PC-3 (cell line): ENCODE measurements around the gene SEMA3A. TPM values are rescaled to one million over a fixed set of nuclear protein-coding genes. Genes with fewer than 3 reads are reported as not detected.
"Not testable (repeated sequence)": the region's sequence is repeated elsewhere in the genome, so short reads cannot be mapped to it uniquely, and the experiment has no call there.

ENCODE experiments used
- ATAC-seq: fragments of 200-7000 bp; cut with Tn5 transposase; 2 replicates; pipeline ENCODE4 v1.9.1; 2020; ENCODE audit warnings: mild to moderate bottlenecking, moderate library complexity
- BruUV-seq: library from RNA; stranded (reverse); fragments of 400-500 nt; replicated peaks from 2 replicates; lab custom pipeline; 2021; lab: Mats Ljungman, UMichigan
- CTCF ChIA-PET: fragments of 300-600 bp; sonication (Branson Sonifier 250); formaldehyde crosslinking; loops from one replicate; lab custom pipeline; 2022; ENCODE audit warnings: antibody characterized with exemption; lab: Charles Lee
- POLR2A ChIA-PET: fragments of 300-600 bp; sonication (Branson Sonifier 250); formaldehyde crosslinking; loops from one replicate; lab custom pipeline; 2022; ENCODE audit warnings: antibody characterized with exemption; ENCODE audit not compliant: unreplicated experiment; lab: Charles Lee
- DNase-seq: peaks from one replicate; pipeline ENCODE4 v3.0.0-alpha.2; 2015
- H2AFZ ChIP-seq: fragments of 300-600 bp; sonication (generic); 2 replicates; pipeline ENCODE4 v1.6.0; 2016; ENCODE audit warnings: antibody characterized with exemption, low read length
- H3F3A ChIP-seq: fragments of 300-600 bp; sonication (generic); one replicate; pipeline ENCODE4 v1.6.0; 2017; ENCODE audit warnings: antibody characterized with exemption, low read length, control low read depth, mild to moderate bottlenecking; ENCODE audit not compliant: unreplicated experiment
- H3K27ac ChIP-seq: fragments of 300-600 bp; sonication (generic); 2 replicates; pipeline ENCODE4 v1.5.1; 2016; ENCODE audit warnings: mild to moderate bottlenecking, low read length
- H3K27me3 ChIP-seq: fragments of 300-600 bp; sonication (generic); 2 replicates; pipeline ENCODE4 v1.6.1; 2016; ENCODE audit warnings: low read length, mixed read lengths
- H3K36me3 ChIP-seq: fragments of 300-600 bp; sonication (generic); 2 replicates; pipeline ENCODE4 v1.6.1; 2016; ENCODE audit warnings: low read depth, mixed run types, low read length, mixed read lengths
- H3K4me1 ChIP-seq: fragments of 300-600 bp; sonication (generic); 2 replicates; pipeline ENCODE4 v1.5.1; 2016; ENCODE audit warnings: low read length; ENCODE audit not compliant: insufficient read depth
- H3K4me2 ChIP-seq: fragments of 300-600 bp; sonication (generic); 2 replicates; pipeline ENCODE4 v1.6.0; 2016; ENCODE audit warnings: low read length
- H3K4me3 ChIP-seq: fragments of 300-600 bp; sonication (generic); 2 replicates; pipeline ENCODE4 v1.5.1; 2016; ENCODE audit warnings: mild to moderate bottlenecking, low read length, mixed read lengths
- H3K79me2 ChIP-seq: fragments of 300-600 bp; sonication (generic); 2 replicates; pipeline ENCODE4 v1.6.1; 2017; ENCODE audit warnings: low read length, mixed read lengths
- H3K9ac ChIP-seq: fragments of 300-600 bp; sonication (generic); 2 replicates; pipeline ENCODE4 v1.6.0; 2016; ENCODE audit warnings: mild to moderate bottlenecking, low read length
- H3K9me2 ChIP-seq: fragments of 300-600 bp; sonication (generic); replicated peaks from 2 replicates; pipeline ENCODE4 v1.6.1; 2016; ENCODE audit warnings: mixed run types, low read length, mixed read lengths
- H3K9me3 ChIP-seq: fragments of 300-600 bp; sonication (generic); 2 replicates; pipeline ENCODE4 v1.6.1; 2016; ENCODE audit warnings: low read length, mixed read lengths
- H4K20me1 ChIP-seq: fragments of 300-600 bp; sonication (generic); 2 replicates; pipeline ENCODE4 v1.6.1; 2016; ENCODE audit warnings: low read length, mixed read lengths
- CTCF ChIP-seq: fragments of 300-600 bp; sonication (generic); conservative IDR thresholded peaks from 2 replicates; pipeline ENCODE4 v1.5.1; 2017; ENCODE audit warnings: antibody characterized with exemption, low read depth, mild to moderate bottlenecking, low read length
- EZH2 ChIP-seq: fragments of 300-600 bp; sonication (generic); IDR thresholded peaks from one replicate; pipeline ENCODE4 v1.6.1; 2017; ENCODE audit warnings: antibody characterized with exemption, mild to moderate bottlenecking, low read length; ENCODE audit not compliant: unreplicated experiment
- EZH2phosphoT487 ChIP-seq: fragments of 300-600 bp; sonication (generic); IDR thresholded peaks from 2 replicates; pipeline ENCODE4 v1.6.1; 2018; ENCODE audit warnings: mild to moderate bottlenecking, antibody characterized with exemption, low read length, borderline replicate concordance
- intact Hi-C: fragments of 100-400 bp; cut with micrococcal nuclease; formaldehyde crosslinking; loops from 2 replicates; pipeline ENCODE4 v1.9.0; 2023
- total RNA-seq: library from RNA; depleted of rRNA; stranded (reverse); fragments of >200 nt; gene quantifications from 2 replicates; pipeline ENCODE4 v1.2.3, GENCODE V29; 2014

Gene SEMA3A
- total RNA-seq, 1 experiment from 2014 or later = 16.9 TPM

GRCh38 chr7:84070770-84071169 is 123.8 kb downstream of the SEMA3A start:
- H2AFZ ChIP-seq = no peak overlapping the region
- CTCF ChIA-PET = no interaction called here

GRCh38 chr7:84069999-84070500 is 124.5 kb downstream of the SEMA3A start:
- Histone ChIP-seq H3K9me2 (no peaks in the 10 kb centered on the region), H3K79me2 (no peaks in the 10 kb centered on the region), H3K27ac (0 out of 2 replicates have a peak overlapping the region, but pooled peaks have one; percentile 9), H2AFZ (no peak overlapping the region), H3K9ac (no peak overlapping the region), H3K4me1 (peaks cover 10% of the 10 kb centered on the region; the same call in 1 of the 2 replicates), H3K36me3 (no peaks in the 10 kb centered on the region), H3K4me3 (no peak overlapping the region), H3F3A (no peaks in the 10 kb centered on the region), H4K20me1 (no peaks in the 10 kb centered on the region), H3K4me2 (no peak overlapping the region), H3K9me3 (no peaks in the 10 kb centered on the region), H3K27me3 (no peaks in the 10 kb centered on the region)
- CTCF ChIA-PET = no interaction called here
- no peak for TF ChIP-seq EZH2
- no peak for TF ChIP-seq EZH2phosphoT487
- no peak for TF ChIP-seq CTCF
- intact Hi-C loops = no loop called here
- POLR2A ChIA-PET = no interaction called here
- ATAC-seq (no peak), DNase-seq (no peak)
- no TSS peak for BruUV-seq

More at GRCh38 chr7:84070770-84071169, 123.8 kb downstream of the SEMA3A start:
- intact Hi-C loops = no loop called here
- POLR2A ChIA-PET = no interaction called here
- Histone ChIP-seq H3K4me1 (peaks cover 10% of the 10 kb centered on the region; the same call in 1 of the 2 replicates), H3K79me2 (no peaks in the 10 kb centered on the region), H3K27ac (0 out of 2 replicates have a peak overlapping the region, but pooled peaks have one; percentile 9), H3K36me3 (no peaks in the 10 kb centered on the region), H3K9me3 (no peaks in the 10 kb centered on the region), H3K4me3 (no peak overlapping the region), H4K20me1 (no peaks in the 10 kb centered on the region), H3K4me2 (no peak overlapping the region), H3K9ac (no peak overlapping the region), H3K9me2 (no peaks in the 10 kb centered on the region), H3K27me3 (no peaks in the 10 kb centered on the region), H3F3A (no peaks in the 10 kb centered on the region)
- TF ChIP-seq EZH2 (no peak), EZH2phosphoT487 (no peak), CTCF (no peak)
- no peak for ATAC-seq
- DNase-seq = peak; percentile 40
- no TSS peak for BruUV-seq

DNA sequence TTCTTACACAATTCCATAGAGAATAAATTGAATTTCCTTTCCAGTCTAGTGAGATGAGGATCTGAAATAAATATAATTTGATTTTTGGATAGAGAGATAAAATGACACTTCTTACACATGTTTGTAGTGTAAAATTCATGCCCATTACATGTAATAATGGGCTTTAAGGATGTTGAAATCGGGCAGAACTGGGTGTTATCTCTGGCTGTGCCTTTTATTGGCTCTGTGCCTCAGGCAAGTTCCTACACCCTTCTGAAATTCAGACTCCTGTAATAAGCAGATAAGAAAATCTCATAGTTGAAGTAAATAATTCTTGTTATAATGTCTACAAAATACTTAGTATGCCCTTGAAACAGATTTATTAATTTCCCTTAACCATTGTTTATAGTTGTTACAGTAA is 125.6 kb downstream of the SEMA3A start:
- H3K4me2 ChIP-seq = no peak overlapping the region
- CTCF ChIA-PET = no interaction called here
- POLR2A ChIA-PET = no interaction called here
- no peaks in the 10 kb centered on the region for H3F3A ChIP-seq
- BruUV-seq = no TSS peak
- H3K27ac ChIP-seq = no peak overlapping the region
- DNase-seq = no peak
- no peak overlapping the region for H3K4me3 ChIP-seq
- H3K4me1 ChIP-seq = peaks cover 10% of the 10 kb centered on the region; the same call in 1 of the 2 replicates
- no peaks in the 10 kb centered on the region for H3K9me2 ChIP-seq
- no peak for ATAC-seq
- no peaks in the 10 kb centered on the region for H3K27me3 ChIP-seq
- no peaks in the 10 kb centered on the region for H3K9me3 ChIP-seq
- H3K79me2 ChIP-seq = no peaks in the 10 kb centered on the region
- no peaks in the 10 kb centered on the region for H3K36me3 ChIP-seq
- H2AFZ ChIP-seq = no peak overlapping the region
- intact Hi-C loops = no loop called here
- no peak for TF ChIP-seq CTCF
- no peak for TF ChIP-seq EZH2phosphoT487
- no peak for TF ChIP-seq EZH2
- no peaks in the 10 kb centered on the region for H4K20me1 ChIP-seq
- H3K9ac ChIP-seq = no peak overlapping the region

DNA sequence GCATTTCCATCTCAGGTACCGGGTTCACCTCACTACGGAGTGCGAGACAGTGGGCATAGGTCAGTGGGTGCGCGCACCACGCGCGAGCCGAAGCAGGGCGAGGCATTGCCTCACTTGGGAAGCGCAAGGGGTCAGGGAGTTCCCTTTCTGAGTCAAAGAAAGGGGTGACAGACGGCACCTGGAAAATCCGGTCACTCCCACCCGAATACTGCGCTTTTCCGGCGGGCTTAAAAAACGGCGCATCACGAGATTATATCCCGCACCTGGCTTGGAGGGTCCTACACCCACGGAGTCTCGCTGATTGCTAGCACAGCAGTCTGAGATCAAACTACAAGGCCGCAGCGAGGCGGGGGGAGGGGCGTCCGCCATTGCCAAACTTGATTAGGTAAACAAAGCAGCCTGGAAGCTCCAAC is 132.1 kb downstream of the SEMA3A start:
- H3K4me3 ChIP-seq, H2AFZ ChIP-seq, H4K20me1 ChIP-seq, CTCF ChIA-PET, ATAC-seq, intact Hi-C loops, H3K79me2 ChIP-seq, BruUV-seq, DNase-seq, H3K27ac ChIP-seq, H3K36me3 ChIP-seq, H3K27me3 ChIP-seq, POLR2A ChIA-PET, H3K4me2 ChIP-seq, H3F3A ChIP-seq, H3K9me3 ChIP-seq, H3K9me2 ChIP-seq, H3K9ac ChIP-seq: not testable (repeated sequence)
- H3K4me1 ChIP-seq = peaks cover 41% of the 10 kb centered on the region
